Gastrocnemius medialis (tissue), 4 donors: ENCODE measurements around the gene RETREG1.

Experiments
- POLR2A ChIP-seq, 2 donors: fragments of 450-650 bp; IDR thresholded peaks; one replicate each; pipeline ENCODE4 v1.6.1; 2017; ENCODE audit warnings: antibody characterized with exemption in 2 of 2, mild to moderate bottlenecking in 2 of 2, moderate library complexity in 2 of 2
- TF ChIP-seq, protein P1 (sequence below), 5 experiments: fragments of 450-650 bp in 3 of 5; fragments of 200-600 bp in 2 of 5; sonication (generic) in 2 of 5; IDR thresholded peaks in 4 of 5; conservative IDR thresholded peaks in 1 of 5; 1 replicate in 4 of 5; 2 replicates in 1 of 5; pipeline ENCODE4 v1.5.1; 2016 to 2019; ENCODE audit warnings: antibody characterized with exemption in 5 of 5, mild to moderate bottlenecking in 3 of 5, moderate library complexity in 3 of 5

DNA sequence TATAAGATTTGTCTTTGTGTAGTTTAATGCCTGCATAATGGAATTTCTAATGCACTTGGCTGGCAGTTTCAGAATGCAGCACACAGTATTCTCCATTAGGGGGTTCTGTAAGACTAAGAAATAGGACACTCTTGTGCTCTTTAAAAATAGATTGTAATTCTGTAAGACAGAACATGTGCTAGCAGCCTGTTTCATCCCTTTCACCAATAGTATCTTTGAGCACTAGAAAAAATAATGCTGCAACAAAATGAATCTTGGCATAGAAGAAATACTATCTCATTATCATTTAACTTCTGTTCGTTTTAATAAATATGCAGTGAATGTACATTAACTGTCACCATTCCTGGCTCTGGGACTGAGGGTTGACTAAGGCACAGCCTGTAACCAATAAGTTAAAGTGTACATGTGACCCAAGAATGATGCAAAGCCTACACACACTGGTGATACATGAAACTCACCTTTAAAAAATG lies 127.4 kb downstream of the RETREG1 start:
- TF ChIP-seq, protein P1, sequence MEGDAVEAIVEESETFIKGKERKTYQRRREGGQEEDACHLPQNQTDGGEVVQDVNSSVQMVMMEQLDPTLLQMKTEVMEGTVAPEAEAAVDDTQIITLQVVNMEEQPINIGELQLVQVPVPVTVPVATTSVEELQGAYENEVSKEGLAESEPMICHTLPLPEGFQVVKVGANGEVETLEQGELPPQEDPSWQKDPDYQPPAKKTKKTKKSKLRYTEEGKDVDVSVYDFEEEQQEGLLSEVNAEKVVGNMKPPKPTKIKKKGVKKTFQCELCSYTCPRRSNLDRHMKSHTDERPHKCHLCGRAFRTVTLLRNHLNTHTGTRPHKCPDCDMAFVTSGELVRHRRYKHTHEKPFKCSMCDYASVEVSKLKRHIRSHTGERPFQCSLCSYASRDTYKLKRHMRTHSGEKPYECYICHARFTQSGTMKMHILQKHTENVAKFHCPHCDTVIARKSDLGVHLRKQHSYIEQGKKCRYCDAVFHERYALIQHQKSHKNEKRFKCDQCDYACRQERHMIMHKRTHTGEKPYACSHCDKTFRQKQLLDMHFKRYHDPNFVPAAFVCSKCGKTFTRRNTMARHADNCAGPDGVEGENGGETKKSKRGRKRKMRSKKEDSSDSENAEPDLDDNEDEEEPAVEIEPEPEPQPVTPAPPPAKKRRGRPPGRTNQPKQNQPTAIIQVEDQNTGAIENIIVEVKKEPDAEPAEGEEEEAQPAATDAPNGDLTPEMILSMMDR (IDR thresholded peaks at IDR 0.05 in 4 of 5, conservative IDR thresholded peaks at IDR 0.05 in 1 of 5) = peak; percentile 50 to 90 (median 72)
- TF ChIP-seq POLR2A (IDR thresholded peaks at IDR 0.05) = no peak
